ENCODE results near the gene MRAP2. TPM values are rescaled to one million over a fixed set of nuclear protein-coding genes. Genes with fewer than 3 reads are reported as not detected.
"Not testable (repeated sequence)": the region's sequence is repeated elsewhere in the genome, so short reads cannot be mapped to it uniquely, and the experiment has no call there.

The MRAP2 gene
- total RNA-seq, 1 experiment from 2014 or later, result 0.38 TPM

GRCh38 chr6:84103029-84103428 lies 69.5 kb downstream of the MRAP2 start:
- Mint-ChIP-seq H3K4me3 (ENCODE audit: low read depth, unreplicated experiment) (no peak overlapping the region), H3K27ac (ENCODE audit: unreplicated experiment) (no peak overlapping the region), H3K9me3 (ENCODE audit: low read depth, unreplicated experiment) (no peaks in the 10 kb centered on the region), H3K27me3 (ENCODE audit: unreplicated experiment) (peaks cover 17% of the 10 kb centered on the region), H3K4me1 (ENCODE audit: low read depth, unreplicated experiment) (no peaks in the 10 kb centered on the region), H3K36me3 (ENCODE audit: insufficient read depth, unreplicated experiment) (peaks cover 5% of the 10 kb centered on the region)
- TF ChIP-seq CTCF (IDR thresholded peaks at IDR 0.05; ENCODE audit: unreplicated experiment), result no peak
- no TSS peak for BruUV-seq (replicated peaks)
- intact Hi-C loops (cut with micrococcal nuclease; ENCODE audit: unreplicated experiment), result no loop called here
- CTCF ChIA-PET, result no interaction called here
- DNase-seq, result no peak

DNA sequence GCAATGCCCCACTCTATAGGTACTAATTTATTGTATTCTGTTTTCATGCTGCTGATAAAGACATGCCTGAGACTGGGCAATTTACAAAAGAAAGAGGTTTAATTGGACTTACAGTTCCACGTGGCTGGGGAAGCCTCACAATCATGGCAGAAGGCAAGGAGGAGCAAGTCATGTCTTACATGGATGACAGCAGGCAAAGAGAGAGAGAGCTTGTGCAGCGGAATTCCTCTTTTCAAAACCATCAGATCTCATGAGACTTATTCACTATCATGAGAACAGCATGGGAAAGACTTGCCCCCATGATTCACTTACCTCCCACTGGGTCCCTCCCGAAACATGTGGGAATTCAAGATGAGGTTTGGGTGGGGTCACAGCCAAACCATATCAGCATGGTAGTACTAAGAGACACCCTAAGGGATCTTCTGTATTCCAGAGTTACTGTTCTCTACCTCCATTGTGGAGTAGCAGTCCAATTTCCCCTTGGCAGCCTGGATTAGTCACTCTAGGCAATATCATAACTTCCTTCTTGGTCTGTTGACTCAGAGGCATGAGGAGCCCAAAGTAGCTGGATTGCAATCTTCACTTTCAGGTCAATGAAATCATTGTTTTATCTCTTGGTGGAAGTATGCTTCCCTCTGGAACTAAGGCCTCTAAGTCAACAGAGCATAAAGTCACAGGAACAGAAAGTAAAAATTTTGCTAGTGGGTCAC lies 71.8 kb downstream of the MRAP2 start:
- H3K4me1 Mint-ChIP-seq (ENCODE audit: low read depth, unreplicated experiment); intact Hi-C loops (cut with micrococcal nuclease; ENCODE audit: unreplicated experiment); CTCF ChIA-PET; DNase-seq; H3K9me3 Mint-ChIP-seq (ENCODE audit: low read depth, unreplicated experiment); H3K27ac Mint-ChIP-seq (ENCODE audit: unreplicated experiment); BruUV-seq (replicated peaks); H3K4me3 Mint-ChIP-seq (ENCODE audit: low read depth, unreplicated experiment); H3K36me3 Mint-ChIP-seq (ENCODE audit: insufficient read depth, unreplicated experiment): not testable (repeated sequence)
- H3K27me3 Mint-ChIP-seq (ENCODE audit: unreplicated experiment), result peaks cover 17% of the 10 kb centered on the region

GRCh38 chr6:84107495-84107894 lies 73.9 kb downstream of the MRAP2 start:
- no peak overlapping the region for H3K27ac Mint-ChIP-seq (ENCODE audit: unreplicated experiment)
- H3K4me1 Mint-ChIP-seq (ENCODE audit: low read depth, unreplicated experiment), result no peaks in the 10 kb centered on the region
- DNase-seq, result no peak
- H3K36me3 Mint-ChIP-seq (ENCODE audit: insufficient read depth, unreplicated experiment), result no peaks in the 10 kb centered on the region
- no peak for TF ChIP-seq CTCF (IDR thresholded peaks at IDR 0.05; ENCODE audit: unreplicated experiment)
- no peaks in the 10 kb centered on the region for H3K9me3 Mint-ChIP-seq (ENCODE audit: low read depth, unreplicated experiment)
- peaks cover 10% of the 10 kb centered on the region for H3K27me3 Mint-ChIP-seq (ENCODE audit: unreplicated experiment)
- H3K4me3 Mint-ChIP-seq (ENCODE audit: low read depth, unreplicated experiment), result no peak overlapping the region
- CTCF ChIA-PET, result no interaction called here
- intact Hi-C loops (cut with micrococcal nuclease; ENCODE audit: unreplicated experiment), result no loop called here
- no TSS peak for BruUV-seq (replicated peaks)

DNA sequence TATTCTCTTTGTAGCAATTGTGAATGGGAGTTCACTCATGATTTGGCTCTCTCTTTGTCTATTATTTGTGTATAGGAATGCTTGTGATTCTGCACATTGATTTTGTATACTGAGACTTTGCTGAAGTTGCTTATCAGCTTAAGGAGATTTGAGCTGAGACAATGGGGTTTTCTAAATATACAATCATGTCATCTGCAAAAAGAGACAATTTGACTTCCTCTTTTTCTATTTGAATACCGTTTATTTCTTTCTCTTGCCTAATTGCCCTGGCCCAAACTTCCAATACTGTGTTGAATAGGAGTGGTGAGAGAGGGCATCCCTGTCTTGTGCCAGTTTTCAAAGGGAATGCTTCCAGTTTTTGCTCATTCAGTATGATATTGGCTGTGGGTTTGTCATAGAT lies 77.8 kb downstream of the MRAP2 start:
- CTCF ChIA-PET; BruUV-seq (replicated peaks); DNase-seq; H3K27ac Mint-ChIP-seq (ENCODE audit: unreplicated experiment); H3K9me3 Mint-ChIP-seq (ENCODE audit: low read depth, unreplicated experiment); H3K36me3 Mint-ChIP-seq (ENCODE audit: insufficient read depth, unreplicated experiment); H3K4me3 Mint-ChIP-seq (ENCODE audit: low read depth, unreplicated experiment); H3K4me1 Mint-ChIP-seq (ENCODE audit: low read depth, unreplicated experiment); H3K27me3 Mint-ChIP-seq (ENCODE audit: unreplicated experiment); intact Hi-C loops (cut with micrococcal nuclease; ENCODE audit: unreplicated experiment): not testable (repeated sequence)

GRCh38 chr6:84114933-84115594 lies 81.5 kb downstream of the MRAP2 start:
- H3K4me1 Mint-ChIP-seq (ENCODE audit: low read depth, unreplicated experiment); H3K9me3 Mint-ChIP-seq (ENCODE audit: low read depth, unreplicated experiment); BruUV-seq (replicated peaks); intact Hi-C loops (cut with micrococcal nuclease; ENCODE audit: unreplicated experiment); H3K27me3 Mint-ChIP-seq (ENCODE audit: unreplicated experiment); H3K4me3 Mint-ChIP-seq (ENCODE audit: low read depth, unreplicated experiment); H3K36me3 Mint-ChIP-seq (ENCODE audit: insufficient read depth, unreplicated experiment); H3K27ac Mint-ChIP-seq (ENCODE audit: unreplicated experiment); DNase-seq; CTCF ChIA-PET: not testable (repeated sequence)

- no TSS peak for BruUV-seq (replicated peaks)
- no peak for TF ChIP-seq CTCF (IDR thresholded peaks at IDR 0.05; ENCODE audit: unreplicated experiment)
- Mint-ChIP-seq H3K9me3 (ENCODE audit: low read depth, unreplicated experiment) (peaks cover 5% of the 10 kb centered on the region), H3K4me3 (ENCODE audit: low read depth, unreplicated experiment) (no peak overlapping the region), H3K27me3 (ENCODE audit: unreplicated experiment) (no peaks in the 10 kb centered on the region), H3K4me1 (ENCODE audit: low read depth, unreplicated experiment) (no peaks in the 10 kb centered on the region), H3K36me3 (ENCODE audit: insufficient read depth, unreplicated experiment) (no peaks in the 10 kb centered on the region), H3K27ac (ENCODE audit: unreplicated experiment) (no peak overlapping the region)
- intact Hi-C loops (cut with micrococcal nuclease; ENCODE audit: unreplicated experiment), result no loop called here
- no peak for DNase-seq
- CTCF ChIA-PET, result no interaction called here
These were observed 84.6 kb downstream of the MRAP2 start for GRCh38 chr6:84118191-84118590.

All from Calu3 (cell line).